GM21515 (cell line): ENCODE results near the gene AGFG1.
"Not testable (repeated sequence)": the region's sequence is repeated elsewhere in the genome, so short reads cannot be mapped to it uniquely, and the experiment has no call there.

ENCODE experiments used
- ATAC-seq: cut with Tn5 transposase; IDR thresholded peaks from one replicate; pipeline ENCODE4 v1.9.1; 2021; ENCODE audit not compliant: unreplicated experiment

Gene AGFG1

GRCh38 chr2:227534714-227535113 is 62.8 kb downstream of the AGFG1 start:
- peak; percentile 94 for ATAC-seq

GRCh38 chr2:227536445-227536844 is 64.5 kb downstream of the AGFG1 start:
- no peak for ATAC-seq

- ATAC-seq, result no peak
Observed at GRCh38 chr2:227539465-227539956, 67.6 kb downstream of the AGFG1 start.

GRCh38 chr2:227540352-227540751 is 68.4 kb downstream of the AGFG1 start:
- not testable (repeated sequence) for ATAC-seq

- ATAC-seq, result no peak
Observed at GRCh38 chr2:227545990-227546389, 74.0 kb downstream of the AGFG1 start.

- no peak for ATAC-seq
Observed at GRCh38 chr2:227551836-227552235, 79.9 kb downstream of the AGFG1 start.

- no peak for ATAC-seq
Observed at GRCh38 chr2:227562581-227562980, 90.6 kb downstream of the AGFG1 start.

GRCh38 chr2:227565080-227565479 is 93.1 kb downstream of the AGFG1 start:
- ATAC-seq, result no peak

GRCh38 chr2:227566012-227566411 is 94.1 kb downstream of the AGFG1 start:
- ATAC-seq, result no peak

- ATAC-seq, result no peak
Observed at GRCh38 chr2:227568852-227569169, 96.9 kb downstream of the AGFG1 start.

- ATAC-seq, result no peak
Observed at GRCh38 chr2:227570615-227571014, 98.7 kb downstream of the AGFG1 start.

- no peak for ATAC-seq
Observed at GRCh38 chr2:227576110-227576509, 104.2 kb downstream of the AGFG1 start.

- no peak for ATAC-seq
Observed at GRCh38 chr2:227576812-227577211, 104.9 kb downstream of the AGFG1 start.

- ATAC-seq, result no peak
Observed at GRCh38 chr2:227577555-227577954, 105.6 kb downstream of the AGFG1 start.

- no peak for ATAC-seq
Observed at GRCh38 chr2:227578642-227579041, 106.7 kb downstream of the AGFG1 start.

- no peak for ATAC-seq
Observed at GRCh38 chr2:227579791-227580190, 107.8 kb downstream of the AGFG1 start.

GRCh38 chr2:227582369-227582768 is 110.4 kb downstream of the AGFG1 start:
- no peak for ATAC-seq

GRCh38 chr2:227592694-227593387 is 120.9 kb downstream of the AGFG1 start:
- ATAC-seq, result peak; percentile 90

GRCh38 chr2:227595797-227596196 is 123.8 kb downstream of the AGFG1 start:
- no peak for ATAC-seq

GRCh38 chr2:227597036-227597435 is 125.1 kb downstream of the AGFG1 start:
- ATAC-seq, result no peak

GRCh38 chr2:227597998-227598397 is 126.0 kb downstream of the AGFG1 start:
- no peak for ATAC-seq

GRCh38 chr2:227598835-227599503 is 127.0 kb downstream of the AGFG1 start, which contains the start of gene SCYGR2:
SCYGR2 (plus strand) TSS chr2:227598893; CDS start chr2:227598893, 0 bp downstream.
- not testable (repeated sequence) for ATAC-seq
